GM23338 (cell line): Measurements from ENCODE around the gene PLD2. TPM values are rescaled to one million over a fixed set of nuclear protein-coding genes. Genes with fewer than 3 reads are reported as not detected.

Experiments
- ATAC-seq: fragments of 200-7000 bp; cut with Tn5 transposase; 3 replicates; pipeline ENCODE4 v1.9.1; 2020
- DNase-seq: peaks from one replicate; pipeline ENCODE4 v3.0.0-alpha.2; 2015; ENCODE audit warnings: low spot score
- H2AFZ ChIP-seq: fragments of 200-600 bp; sonication (generic); 2 replicates; pipeline ENCODE4 v1.8.0; 2016; ENCODE audit warnings: antibody characterized with exemption, mild to moderate bottlenecking, moderate library complexity
- H3F3A ChIP-seq: fragments of 200-600 bp; sonication (generic); replicated peaks from 2 replicates; pipeline ENCODE4 v1.8.0; 2017; ENCODE audit warnings: antibody characterized with exemption, mixed run types, low read depth
- H3K27ac ChIP-seq: fragments of 200-600 bp; sonication (generic); 2 replicates; pipeline ENCODE4 v1.6.1; 2016; ENCODE audit warnings: low read depth
- H3K27me3 ChIP-seq: fragments of 200-600 bp; sonication (generic); 2 replicates; pipeline ENCODE4 v1.8.0; 2016; ENCODE audit warnings: mild to moderate bottlenecking, mixed run types, moderate library complexity; ENCODE audit not compliant: insufficient read depth
- H3K36me3 ChIP-seq: fragments of 200-600 bp; sonication (generic); 2 replicates; pipeline ENCODE4 v1.8.0; 2016; ENCODE audit warnings: mild to moderate bottlenecking; ENCODE audit not compliant: insufficient read depth
- H3K4me1 ChIP-seq: fragments of 200-600 bp; sonication (generic); 2 replicates; pipeline ENCODE4 v1.8.0; 2016; ENCODE audit warnings: mild to moderate bottlenecking, moderate library complexity; ENCODE audit not compliant: insufficient read depth
- H3K4me2 ChIP-seq: fragments of 200-600 bp; sonication (generic); 2 replicates; pipeline ENCODE4 v1.7.1; 2017; ENCODE audit warnings: mixed run types
- H3K4me3 ChIP-seq: fragments of 200-600 bp; sonication (generic); 2 replicates; pipeline ENCODE4 v1.6.1; 2016; ENCODE audit warnings: mixed run types
- H3K79me2 ChIP-seq: fragments of 200-600 bp; sonication (generic); replicated peaks from 2 replicates; pipeline ENCODE4 v1.8.0; 2017; ENCODE audit warnings: mild to moderate bottlenecking; ENCODE audit not compliant: insufficient read depth
- H3K9me2 ChIP-seq: fragments of 200-600 bp; sonication (generic); 2 replicates; pipeline ENCODE4 v1.8.0; 2017; ENCODE audit not compliant: insufficient read depth
- H4K20me1 ChIP-seq: fragments of 200-600 bp; sonication (generic); replicated peaks from 2 replicates; pipeline ENCODE4 v1.8.0; 2017; ENCODE audit warnings: mild to moderate bottlenecking; ENCODE audit not compliant: insufficient read depth
- H3K27ac Mint-ChIP-seq: 2 replicates; pipeline ENCODE4 v1.8.0; 2020; ENCODE audit warnings: inconsistent platforms, mild to moderate bottlenecking, moderate library complexity, mixed read lengths
- H3K27me3 Mint-ChIP-seq: 3 replicates; pipeline ENCODE4 v1.8.0; 2022; ENCODE audit warnings: low read depth, mild to moderate bottlenecking, moderate library complexity, mixed read lengths, inconsistent platforms; ENCODE audit not compliant: insufficient read depth, poor library complexity
- H3K36me3 Mint-ChIP-seq: 3 replicates; pipeline ENCODE4 v1.8.0; 2021; ENCODE audit warnings: low read depth, mild to moderate bottlenecking, inconsistent platforms, moderate library complexity, mixed read lengths
- H3K4me1 Mint-ChIP-seq: 3 replicates; pipeline ENCODE4 v1.8.0; 2020; ENCODE audit warnings: mild to moderate bottlenecking, inconsistent platforms, mixed read lengths
- H3K4me3 Mint-ChIP-seq: 3 replicates; pipeline ENCODE4 v1.8.0; 2021; ENCODE audit warnings: moderate library complexity, mild to moderate bottlenecking, inconsistent platforms, mixed read lengths
- H3K9me3 Mint-ChIP-seq: 3 replicates; pipeline ENCODE4 v1.8.0; 2020; ENCODE audit warnings: moderate library complexity, mild to moderate bottlenecking, inconsistent platforms, mixed read lengths
- CREB1 ChIP-seq: fragments of 250-450 bp; sonication (Bioruptor Pico); IDR thresholded peaks from 2 replicates; pipeline ENCODE4 v1.5.0; 2020; ENCODE audit warnings: low read depth, mild to moderate bottlenecking, moderate library complexity
- CTCF ChIP-seq, 2 experiments: fragments of 200-600 bp in 1 of 2; sonication (generic) in 1 of 2; conservative IDR thresholded peaks; 2 replicates each; pipeline versions ENCODE4 v1.5.1 to v1.6.1; 2016 to 2017; ENCODE audit warnings: antibody characterized with exemption in 2 of 2, low read depth in 2 of 2, mild to moderate bottlenecking in 2 of 2, moderate library complexity in 1 of 2
- ETS1 ChIP-seq: IDR thresholded peaks from 2 replicates; pipeline ENCODE4 v1.6.1; 2016; ENCODE audit warnings: antibody characterized with exemption
- EZH2 ChIP-seq: fragments of 200-600 bp; sonication (generic); IDR thresholded peaks from one replicate; pipeline ENCODE4 v1.8.0; 2017; ENCODE audit warnings: antibody characterized with exemption, mild to moderate bottlenecking, low read depth; ENCODE audit not compliant: unreplicated experiment
- EZH2phosphoT487 ChIP-seq: fragments of 200-600 bp; sonication (generic); IDR thresholded peaks from one replicate; pipeline ENCODE4 v1.8.1; 2018; ENCODE audit warnings: antibody characterized with exemption; ENCODE audit not compliant: unreplicated experiment
- JUNB ChIP-seq: IDR thresholded peaks from one replicate; pipeline ENCODE4 v1.6.1; 2016; ENCODE audit warnings: antibody characterized with exemption; ENCODE audit not compliant: unreplicated experiment
- NANOG ChIP-seq: IDR thresholded peaks from 2 replicates; pipeline ENCODE4 v1.6.1; 2016; ENCODE audit warnings: antibody characterized with exemption, borderline replicate concordance
- POLR2AphosphoS5 ChIP-seq: IDR thresholded peaks from 2 replicates; pipeline ENCODE4 v1.6.1; 2016; ENCODE audit warnings: antibody characterized with exemption, low read depth
- REST ChIP-seq: IDR thresholded peaks from one replicate; pipeline ENCODE4 v1.6.1; 2018; ENCODE audit warnings: antibody characterized with exemption; ENCODE audit not compliant: unreplicated experiment
- STAT1 ChIP-seq: IDR thresholded peaks from one replicate; pipeline ENCODE4 v1.6.1; 2016; ENCODE audit warnings: antibody characterized with exemption; ENCODE audit not compliant: unreplicated experiment
- ZNF114 ChIP-seq: fragments of 250-450 bp; sonication (Bioruptor Pico); IDR thresholded peaks from 2 replicates; pipeline ENCODE4 v1.5.0; 2020; ENCODE audit warnings: mild to moderate bottlenecking, moderate library complexity
- ZNF331 ChIP-seq: fragments of 250-450 bp; sonication (Bioruptor Pico); IDR thresholded peaks from 2 replicates; pipeline ENCODE4 v1.5.0; 2020; ENCODE audit warnings: low read depth, mild to moderate bottlenecking, moderate library complexity
- ZNF462 ChIP-seq: fragments of 250-450 bp; sonication (Bioruptor Pico); IDR thresholded peaks from 2 replicates; pipeline ENCODE4 v1.5.0; 2020; ENCODE audit warnings: mild to moderate bottlenecking, moderate library complexity
- polyA plus RNA-seq: library from polyadenylated mRNA; unstranded; fragments of >200 nt; fragmentation: Nextera tagmentation; extraction: Ambion mirVana; gene quantifications from 2 replicates; pipeline ENCODE4 v1.2.1, GENCODE V29; 2016
- total RNA-seq: library from RNA; depleted of rRNA; stranded (reverse); fragments of >200 nt; shearing (Covaris generic); gene quantifications from 2 replicates; pipeline ENCODE4 v1.2.3, GENCODE V29; 2014

PLD2 gene
- total and polyA plus RNA-seq, 2 experiments from 2014 or later: 20.2 to 55.9 TPM

GRCh38 chr17:4802228-4802627 is 4.7 kb upstream of the PLD2 start, which contains the start of gene C17orf114:
TSS of gene C17orf114 (minus strand) at chr17:4802328.
- peaks cover 5% of the 10 kb centered on the region for H3K79me2 ChIP-seq
- H3K27me3 ChIP-seq: no peaks in the 10 kb centered on the region
- ATAC-seq (no peak), DNase-seq (no peak)
- no peak for TF ChIP-seq CTCF (conservative IDR thresholded peaks at IDR 0.05; ENCODE audit: low read depth in 2 of 2)
- no peak for TF ChIP-seq ETS1
- no peak for TF ChIP-seq ZNF114 (CRISPR knock-in tag)
- TF ChIP-seq ZNF462: no peak
- TF ChIP-seq EZH2phosphoT487: no peak
- no peak for TF ChIP-seq POLR2AphosphoS5
- no peak for TF ChIP-seq JUNB
- TF ChIP-seq REST: no peak
- TF ChIP-seq CREB1 (CRISPR knock-in tag): no peak
- TF ChIP-seq STAT1: no peak
- no peak for TF ChIP-seq EZH2
- no peak for TF ChIP-seq NANOG
- TF ChIP-seq ZNF331 (CRISPR knock-in tag): no peak
- Mint-ChIP-seq H3K9me3 (peaks cover 3% of the 10 kb centered on the region; the same call in 1 of the 3 replicates), H3K4me1 (peaks cover 7% of the 10 kb centered on the region; the same call in 2 of the 3 replicates), H3K4me3 (no peak within 1 kb of the TSS; the same call in 2 of the 3 replicates), H3K36me3 (peaks cover 21% of the 10 kb centered on the region), H3K27ac (peak within 1 kb of the TSS; percentile 11; the same call in 1 of the 2 replicates), H3K27me3 (peaks cover 13% of the 10 kb centered on the region)
- no peaks in the 10 kb centered on the region; the same call in 1 of the 2 replicates for H4K20me1 ChIP-seq
- H2AFZ ChIP-seq: no peak within 1 kb of the TSS
- H3K4me2 ChIP-seq: no peak within 1 kb of the TSS
- H3K4me1 ChIP-seq: peaks cover 3% of the 10 kb centered on the region; the same call in 1 of the 2 replicates
- H3K4me3 ChIP-seq: no peak within 1 kb of the TSS
- H3K36me3 ChIP-seq: peaks cover 13% of the 10 kb centered on the region; the same call in 1 of the 2 replicates
- no peaks in the 10 kb centered on the region; the same call in 1 of the 2 replicates for H3F3A ChIP-seq
- no peak within 1 kb of the TSS for H3K27ac ChIP-seq
- no peaks in the 10 kb centered on the region for H3K9me2 ChIP-seq
